Erythroblast (primary cell): Measurements from ENCODE around the gene CDYL2.

Experiments
- GATA1 ChIP-seq: IDR thresholded peaks from 2 replicates; pipeline ENCODE4 v1.6.1; 2011; ENCODE audit warnings: low read depth, mild to moderate bottlenecking, control low read depth, low read length, moderate library complexity
- POLR2A ChIP-seq: IDR thresholded peaks from 2 replicates; pipeline ENCODE4 v1.6.1; 2011; ENCODE audit warnings: mild to moderate bottlenecking, low read length

DNA sequence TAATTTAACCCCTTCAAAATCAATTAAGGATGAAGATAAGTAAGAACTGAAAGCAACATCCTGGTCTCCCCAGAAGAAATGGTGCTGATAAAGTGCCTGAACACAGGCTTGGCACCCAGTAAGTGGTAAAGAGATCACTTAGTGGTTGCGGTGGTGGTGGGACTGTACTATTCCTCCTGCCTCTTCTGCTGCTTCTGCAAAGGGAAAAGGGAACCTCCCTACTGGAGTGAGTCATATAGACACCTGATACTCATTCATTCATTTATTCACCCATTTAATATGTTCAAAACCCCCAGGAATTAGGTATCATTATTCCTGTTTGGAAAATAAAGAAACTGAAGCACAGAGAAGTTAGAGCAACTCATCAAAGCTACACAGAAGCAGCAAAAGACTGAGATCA, 60.6 kb downstream of the CDYL2 start:
- TF ChIP-seq POLR2A: no peak
- no peak for TF ChIP-seq GATA1
